Upper lobe of left lung (tissue), 6 donors: ENCODE measurements around the gene TOP2A. TPM values are rescaled to one million over a fixed set of nuclear protein-coding genes. Genes with fewer than 3 reads are reported as not detected.
A peak's percentile ranks its signal among the peaks of the same experiment; 100 is the strongest.

Experiments used
- ATAC-seq, 2 donors: fragments of 200-7000 bp; cut with Tn5 transposase; one replicate each; pipeline ENCODE4 v1.9.1; 2022; ENCODE audit warnings: mild to moderate bottlenecking in 2 of 2, moderate library complexity in 2 of 2; ENCODE audit not compliant: low FRiP score in 2 of 2
- DNase-seq, 2 donors: peaks; one replicate each; pipeline ENCODE4 v3.0.0-alpha.2; 2019 to 2020
- H3K27ac ChIP-seq, 4 donors: fragments of 200-600 bp; sonication (generic); one replicate each; pipeline ENCODE4 v1.5.1; 2016 to 2019
- H3K27me3 ChIP-seq, 4 donors: fragments of 200-600 bp; sonication (generic); one replicate each; pipeline ENCODE4 v1.5.1; 2017 to 2019
- H3K36me3 ChIP-seq, 4 donors: fragments of 200-600 bp; sonication (generic); one replicate each; pipeline ENCODE4 v1.5.1; 2016 to 2019
- H3K4me1 ChIP-seq, 4 donors: fragments of 200-600 bp; sonication (generic); one replicate each; pipeline ENCODE4 v1.5.1; 2018 to 2019
- H3K4me3 ChIP-seq, 4 donors: fragments of 200-600 bp; sonication (generic); one replicate each; pipeline ENCODE4 v1.5.1; 2017 to 2019; ENCODE audit warnings: mild to moderate bottlenecking in 2 of 4, moderate library complexity in 1 of 4
- H3K9me3 ChIP-seq, 4 donors: fragments of 200-600 bp; sonication (generic); one replicate each; pipeline ENCODE4 v1.5.1; 2018 to 2019
- EP300 ChIP-seq, 4 donors: sonication (generic); formaldehyde crosslinking; IDR thresholded peaks; one replicate each; pipeline ENCODE4 v1.5.1; 2017; ENCODE audit warnings: antibody characterized with exemption in 4 of 4, control low read depth in 2 of 4
- POLR2A ChIP-seq, 4 donors: fragments of 450-650 bp; IDR thresholded peaks; one replicate each; pipeline ENCODE4 v1.5.1; 2016 to 2017; ENCODE audit warnings: antibody characterized with exemption in 4 of 4, mild to moderate bottlenecking in 2 of 4
- POLR2AphosphoS5 ChIP-seq, 2 donors: sonication (generic); formaldehyde crosslinking; IDR thresholded peaks; one replicate each; pipeline ENCODE4 v1.5.1; 2017; ENCODE audit warnings: antibody characterized with exemption in 2 of 2
- WGBS, 2 donors: methylation state at CpG; one replicate each; pipeline ENCODE4 v1.1.5; 2017 to 2018; 5-methylcytosine and 5-hydroxymethylcytosine counted together
- total RNA-seq, 6 donors: library from RNA; depleted of rRNA in 4 of 6; stranded (reverse); fragments of >200 nt in 4 of 6; gene quantifications; one replicate each; pipeline versions ENCODE4 v1.1.0 to v1.2.1, GENCODE V29; 2016 to 2021
- TF ChIP-seq, protein P1 (sequence below), 6 experiments: fragments of 450-650 bp in 4 of 6; fragments of 200-600 bp in 2 of 6; sonication (generic) in 2 of 6; IDR thresholded peaks; one replicate each; pipeline ENCODE4 v1.5.1; 2016 to 2019; ENCODE audit warnings: antibody characterized with exemption in 6 of 6
- donor health status: DM: no; HTN: no; CAD: no; lungs with moderate emphysema.
- donor health status: DM: no; HTN: yes; CAD: no; lungs with severe emphysema.

The TOP2A gene
- total RNA-seq, 6 donors from 2014 or later, result under 0.01 to 14.5 (median 6.2) TPM

DNA sequence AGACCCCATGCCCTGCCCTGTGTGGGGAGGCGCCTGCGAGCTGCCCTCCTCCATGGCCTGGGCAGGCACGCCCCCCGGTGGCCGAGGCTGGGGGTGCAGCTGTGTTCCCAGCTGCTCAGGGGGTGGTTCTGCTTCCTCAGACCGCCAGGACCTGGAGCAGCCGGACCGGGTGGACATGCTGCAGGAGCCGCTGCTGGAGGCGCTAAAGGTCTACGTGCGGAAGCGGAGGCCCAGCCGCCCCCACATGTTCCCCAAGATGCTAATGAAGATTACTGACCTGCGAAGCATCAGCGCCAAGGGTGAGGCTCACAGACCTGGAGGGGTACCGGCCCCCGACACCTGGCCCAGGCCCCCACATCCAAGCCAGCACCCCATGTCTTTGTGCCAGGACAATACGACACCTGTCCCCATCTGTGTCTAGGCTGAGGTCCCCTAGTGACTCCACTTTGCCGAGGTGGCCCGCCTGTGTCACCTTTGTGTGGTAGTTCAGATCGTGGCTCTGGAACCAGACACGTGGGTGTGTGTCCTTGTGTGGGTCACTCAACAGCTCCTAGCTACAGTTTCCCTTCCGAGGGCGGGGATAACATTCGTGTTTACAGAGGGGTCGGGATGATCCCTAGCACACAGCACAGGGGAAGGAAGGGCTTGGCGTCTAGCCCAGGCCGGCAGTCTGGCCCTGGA, 62.4 kb downstream of the TOP2A start:
- Histone ChIP-seq H3K27me3 (no peaks in the 10 kb centered on the region), H3K4me3 (no peak overlapping the region), H3K27ac (peak overlapping the region; percentile 4 to 75 (median 56)), H3K36me3 (peaks cover 17 to 71% (median 54%) of the 10 kb centered on the region in 4 donors), H3K4me1 (peaks cover 54 to 84% (median 55%) of the 10 kb centered on the region in 4 donors), H3K9me3 (no peaks in the 10 kb centered on the region)
- WGBS, 2 donors, result 32 to 60% methylated on average over 9 to 28 of the region's 29 CpGs
- peak; percentile 77 to 79 for ATAC-seq
- TF ChIP-seq POLR2A (IDR thresholded peaks at IDR 0.05) (no peak), EP300 (IDR thresholded peaks at IDR 0.05) (no peak), POLR2AphosphoS5 (IDR thresholded peaks at IDR 0.05) (peak in 1 of 2 donors; percentile 26)
- TF ChIP-seq, protein P1, sequence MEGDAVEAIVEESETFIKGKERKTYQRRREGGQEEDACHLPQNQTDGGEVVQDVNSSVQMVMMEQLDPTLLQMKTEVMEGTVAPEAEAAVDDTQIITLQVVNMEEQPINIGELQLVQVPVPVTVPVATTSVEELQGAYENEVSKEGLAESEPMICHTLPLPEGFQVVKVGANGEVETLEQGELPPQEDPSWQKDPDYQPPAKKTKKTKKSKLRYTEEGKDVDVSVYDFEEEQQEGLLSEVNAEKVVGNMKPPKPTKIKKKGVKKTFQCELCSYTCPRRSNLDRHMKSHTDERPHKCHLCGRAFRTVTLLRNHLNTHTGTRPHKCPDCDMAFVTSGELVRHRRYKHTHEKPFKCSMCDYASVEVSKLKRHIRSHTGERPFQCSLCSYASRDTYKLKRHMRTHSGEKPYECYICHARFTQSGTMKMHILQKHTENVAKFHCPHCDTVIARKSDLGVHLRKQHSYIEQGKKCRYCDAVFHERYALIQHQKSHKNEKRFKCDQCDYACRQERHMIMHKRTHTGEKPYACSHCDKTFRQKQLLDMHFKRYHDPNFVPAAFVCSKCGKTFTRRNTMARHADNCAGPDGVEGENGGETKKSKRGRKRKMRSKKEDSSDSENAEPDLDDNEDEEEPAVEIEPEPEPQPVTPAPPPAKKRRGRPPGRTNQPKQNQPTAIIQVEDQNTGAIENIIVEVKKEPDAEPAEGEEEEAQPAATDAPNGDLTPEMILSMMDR (IDR thresholded peaks at IDR 0.05), result peak; percentile 95 to 98 (median 98)
- peak; percentile 74 to 98 for DNase-seq

DNA sequence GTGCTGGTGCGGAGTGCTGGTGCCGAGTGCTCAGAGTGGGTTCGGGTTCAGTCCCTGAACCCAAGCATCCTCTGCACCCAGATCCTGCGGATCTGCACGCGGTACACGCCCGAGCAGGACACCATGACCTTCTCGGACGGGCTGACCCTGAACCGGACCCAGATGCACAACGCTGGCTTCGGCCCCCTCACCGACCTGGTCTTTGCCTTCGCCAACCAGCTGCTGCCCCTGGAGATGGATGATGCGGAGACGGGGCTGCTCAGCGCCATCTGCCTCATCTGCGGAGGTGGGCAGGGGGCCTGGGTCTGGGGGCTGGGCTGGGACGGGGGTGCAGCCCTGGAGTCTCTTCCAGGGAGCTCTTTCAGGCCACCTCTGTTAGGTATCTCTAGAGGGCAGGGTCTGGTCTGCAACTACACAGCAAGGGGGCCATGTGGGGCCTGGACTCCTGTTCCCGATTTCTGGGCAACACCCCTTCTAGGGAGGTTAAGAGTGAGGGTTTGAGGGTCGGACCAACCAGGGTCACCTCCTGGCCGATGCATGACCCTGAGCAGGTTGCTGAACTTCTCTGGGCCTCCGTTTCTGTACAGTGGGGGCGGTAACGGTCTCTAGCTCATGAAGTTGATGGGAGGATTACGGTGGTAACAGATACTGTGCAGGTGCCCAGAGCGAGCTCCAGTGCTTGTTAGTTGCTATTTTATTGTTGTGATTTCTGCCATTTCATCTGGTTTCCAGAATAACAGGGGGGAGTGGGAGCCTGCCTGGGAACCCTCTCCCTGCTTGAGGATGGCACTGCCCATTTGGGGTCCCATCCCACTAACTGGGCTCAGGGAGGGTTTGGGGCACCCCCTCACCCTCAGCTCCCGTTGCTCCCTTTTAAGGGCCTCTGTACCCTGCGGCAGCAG, 63.2 kb downstream of the TOP2A start:
- H3K4me1 ChIP-seq, result peaks cover 62 to 91% (median 63%) of the 10 kb centered on the region in 4 donors
- TF ChIP-seq POLR2AphosphoS5 (IDR thresholded peaks at IDR 0.05), result peak in 1 of 2 donors; percentile 3
- TF ChIP-seq, protein P1 (IDR thresholded peaks at IDR 0.05), result no peak
- no peaks in the 10 kb centered on the region for H3K9me3 ChIP-seq
- no peaks in the 10 kb centered on the region for H3K27me3 ChIP-seq
- DNase-seq, result no peak
- ATAC-seq, result no peak
- no peak overlapping the region for H3K4me3 ChIP-seq
- H3K36me3 ChIP-seq, result peaks cover 17 to 77% (median 61%) of the 10 kb centered on the region in 4 donors
- 84 to 85% methylated on average over 11 to 27 of the region's 30 CpGs for WGBS, 2 donors
- peak overlapping the region; percentile 4 to 75 (median 56) for H3K27ac ChIP-seq

DNA sequence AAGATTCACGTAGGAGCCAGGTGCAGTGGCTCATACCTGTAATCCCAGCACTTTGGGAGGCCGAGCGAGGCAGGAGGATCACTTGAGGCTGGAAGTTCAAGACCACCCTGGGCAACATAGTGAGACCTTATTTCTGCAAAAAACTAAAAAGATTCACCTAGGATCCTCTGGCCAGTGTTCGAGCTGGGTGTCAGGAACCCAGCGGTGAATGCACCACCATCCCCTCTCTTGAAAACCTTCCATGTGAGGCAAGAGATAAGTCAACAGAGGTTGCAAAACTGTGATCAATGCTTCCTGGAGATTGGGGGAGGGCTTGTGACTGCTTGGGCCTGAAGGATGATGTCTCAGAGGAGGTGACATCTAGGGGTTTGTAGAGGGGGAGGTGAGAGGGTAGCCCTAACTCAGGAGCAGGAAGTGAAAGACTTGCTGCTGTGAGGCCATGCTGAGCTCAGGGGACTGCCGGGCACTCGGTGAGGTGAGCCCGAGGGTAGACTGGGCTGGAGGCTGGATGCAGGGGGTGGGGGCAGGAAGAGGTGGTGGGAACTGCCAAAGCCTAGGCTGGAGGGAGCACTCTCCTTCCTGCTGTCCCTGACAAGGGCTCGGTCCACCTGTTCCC, 64.8 kb downstream of the TOP2A start:
- Histone ChIP-seq H3K4me3 (no peak overlapping the region), H3K27me3 (no peaks in the 10 kb centered on the region), H3K27ac (peak overlapping the region in 3 of 4 donors; percentile 52 to 75 (median 54)), H3K36me3 (peaks cover 17 to 89% (median 73%) of the 10 kb centered on the region in 4 donors), H3K4me1 (peaks cover 68 to 91% (median 71%) of the 10 kb centered on the region in 4 donors), H3K9me3 (no peaks in the 10 kb centered on the region)
- TF ChIP-seq, protein P1 (IDR thresholded peaks at IDR 0.05), result no peak
- peak; percentile 11 for TF ChIP-seq POLR2AphosphoS5 (IDR thresholded peaks at IDR 0.05)
- ATAC-seq, result no peak
- 40 to 50% methylated on average over 8 to 9 of the region's 9 CpGs for WGBS, 2 donors
- DNase-seq, result no peak

DNA sequence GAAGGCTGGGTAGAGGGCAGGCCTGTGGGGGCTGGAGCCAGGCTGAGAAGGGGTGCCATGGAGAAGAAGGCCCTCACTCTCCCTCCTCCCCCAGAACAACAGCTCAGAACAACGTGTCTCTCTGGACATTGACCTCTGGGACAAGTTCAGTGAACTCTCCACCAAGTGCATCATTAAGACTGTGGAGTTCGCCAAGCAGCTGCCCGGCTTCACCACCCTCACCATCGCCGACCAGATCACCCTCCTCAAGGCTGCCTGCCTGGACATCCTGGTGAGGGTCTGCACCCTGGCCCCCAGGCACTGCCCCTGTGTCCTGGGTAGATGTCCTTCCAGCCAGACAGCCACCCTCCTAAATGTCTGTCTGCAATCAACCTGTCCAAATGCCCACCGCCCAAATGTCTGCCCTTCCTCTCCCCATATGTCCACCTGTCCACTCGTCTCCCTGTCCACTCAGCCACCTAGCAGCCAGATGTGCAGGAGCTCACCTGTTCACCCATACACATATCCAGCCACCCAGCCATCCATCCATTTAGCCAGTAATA, 65.4 kb downstream of the TOP2A start:
- H3K4me1 ChIP-seq, result peaks cover 74 to 95% (median 77%) of the 10 kb centered on the region in 4 donors
- no peaks in the 10 kb centered on the region for H3K27me3 ChIP-seq
- H3K4me3 ChIP-seq, result no peak overlapping the region
- no peak for DNase-seq
- ATAC-seq, result no peak
- TF ChIP-seq, protein P1 (IDR thresholded peaks at IDR 0.05), result no peak
- TF ChIP-seq EP300 (IDR thresholded peaks at IDR 0.05), result no peak
- TF ChIP-seq POLR2AphosphoS5 (IDR thresholded peaks at IDR 0.05), result no peak
- TF ChIP-seq POLR2A (IDR thresholded peaks at IDR 0.05), result no peak
- peak overlapping the region; percentile 22 to 96 (median 53) for H3K27ac ChIP-seq
- WGBS, 2 donors, result 84 to 85% methylated on average over 7 of the region's 7 CpGs
- H3K36me3 ChIP-seq, result peaks cover 17 to 89% (median 73%) of the 10 kb centered on the region in 4 donors
- H3K9me3 ChIP-seq, result no peaks in the 10 kb centered on the region
